GM12878 (cell line): ENCODE data around the gene RBKS. TPM values are rescaled to one million over a fixed set of nuclear protein-coding genes. Genes with fewer than 3 reads are reported as not detected.

Experiments used
- CREM ChIP-seq: IDR thresholded peaks from 2 replicates; pipeline ENCODE4 v1.6.1; 2014; ENCODE audit warnings: antibody characterized with exemption, low read depth
- RCOR1 ChIP-seq: conservative IDR thresholded peaks from 2 replicates; pipeline ENCODE4 v1.6.1; 2012; ENCODE audit warnings: low read depth, low read length, improper control_type of control experiment
- RUNX3 ChIP-seq: IDR thresholded peaks from 2 replicates; pipeline ENCODE4 v1.6.1; 2012; ENCODE audit warnings: low read length, inconsistent platforms
- SMAD1 ChIP-seq: fragments of 450-650 bp; IDR thresholded peaks from 2 replicates; pipeline ENCODE4 v1.6.1; 2018; ENCODE audit warnings: mild to moderate bottlenecking, low read depth; ENCODE audit not compliant: partially characterized antibody
- TCF3 ChIP-seq: IDR thresholded peaks from 2 replicates; pipeline ENCODE4 v1.6.1; 2012; ENCODE audit warnings: low read depth, mild to moderate bottlenecking, low read length, borderline replicate concordance; ENCODE audit not compliant: insufficient read depth
- polyA plus RNA-seq, 11 experiments: library from polyadenylated mRNA; depleted of rRNA in 4 of 11; unstranded in 6 of 11; stranded (reverse) in 5 of 11; fragments of >200 nt; fragmentation: Nextera tagmentation in 4 of 11; fragmentation: Illumina TruSeq in 1 of 11; extraction: Ambion mirVana in 4 of 11; extraction: Trizol in 1 of 11; gene quantifications; 1 replicate in 1 of 11; 2 replicates in 10 of 11; pipeline versions ENCODE4 v1.2.1 to v1.2.3, GENCODE V29; 2011 to 2016; ENCODE audit warnings: inconsistent platforms in 2 of 11, missing spikeins in 2 of 11, low read depth in 1 of 11
- total RNA-seq, 4 experiments: library from RNA; depleted of rRNA in 3 of 4; stranded (reverse); fragments of >200 nt in 3 of 4; fragmentation: Illumina TruSeq in 1 of 4; extraction: Trizol in 1 of 4; gene quantifications; 2 replicates each; pipeline versions ENCODE4 v1.2.1 to v1.2.3, GENCODE V29; 2013 to 2021
- TF ChIP-seq, protein P1 (sequence below): fragments of 450-650 bp; IDR thresholded peaks from 2 replicates; pipeline ENCODE4 v1.6.1; 2017; ENCODE audit warnings: mild to moderate bottlenecking, moderate library complexity
- TF ChIP-seq, protein P2 (sequence below): fragments of 450-650 bp; IDR thresholded peaks from 2 replicates; pipeline ENCODE4 v1.6.1; 2018; ENCODE audit warnings: borderline replicate concordance, mild to moderate bottlenecking; ENCODE audit not compliant: partially characterized antibody

The RBKS gene
- total and polyA plus RNA-seq, 10 of the 15 experiments (the other 5 are each of a cell fraction or from before 2014, with no cell fraction given), result 0.39 to 1.8 (median 1.0) TPM

DNA sequence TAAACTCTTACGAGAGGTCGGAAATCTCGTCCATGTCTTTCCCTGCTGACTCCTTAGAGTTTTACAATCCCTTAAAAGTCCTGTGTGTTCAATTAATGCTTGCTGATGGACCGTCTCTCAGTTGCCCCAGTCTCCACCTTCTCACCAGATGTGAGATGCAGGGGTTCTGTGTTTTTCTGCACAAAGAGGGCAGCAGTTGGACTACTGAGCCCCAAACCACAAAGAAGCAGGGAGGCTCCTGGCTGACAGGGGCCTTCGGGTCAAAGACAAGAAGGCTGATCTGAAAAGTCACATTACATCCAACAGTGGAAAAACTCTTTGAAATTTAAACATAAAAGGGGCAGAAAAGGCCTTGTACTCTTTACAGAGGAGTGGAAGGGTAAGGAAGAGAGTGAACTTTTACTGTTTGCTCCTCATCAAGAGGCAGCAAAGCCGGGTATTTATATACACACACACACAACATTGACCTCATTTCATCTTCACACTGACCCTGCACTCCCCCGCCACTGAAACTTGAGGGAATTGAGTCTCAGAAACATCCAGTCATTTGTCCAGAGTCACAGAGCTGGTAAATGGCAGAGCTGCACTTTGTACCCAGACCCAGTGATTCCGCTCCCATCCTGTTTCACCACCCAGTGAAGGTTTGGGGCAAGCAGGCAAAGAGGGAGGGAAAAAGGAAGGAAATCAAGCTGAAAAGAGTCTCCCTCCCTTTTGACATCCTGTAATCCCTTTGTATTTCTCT lies 94.9 kb downstream of the RBKS start (continued):
- TF ChIP-seq RUNX3 (no peak), SMAD1 (no peak), TCF3 (no peak), RCOR1 (no peak), CREM (no peak)
- TF ChIP-seq, protein P1, sequence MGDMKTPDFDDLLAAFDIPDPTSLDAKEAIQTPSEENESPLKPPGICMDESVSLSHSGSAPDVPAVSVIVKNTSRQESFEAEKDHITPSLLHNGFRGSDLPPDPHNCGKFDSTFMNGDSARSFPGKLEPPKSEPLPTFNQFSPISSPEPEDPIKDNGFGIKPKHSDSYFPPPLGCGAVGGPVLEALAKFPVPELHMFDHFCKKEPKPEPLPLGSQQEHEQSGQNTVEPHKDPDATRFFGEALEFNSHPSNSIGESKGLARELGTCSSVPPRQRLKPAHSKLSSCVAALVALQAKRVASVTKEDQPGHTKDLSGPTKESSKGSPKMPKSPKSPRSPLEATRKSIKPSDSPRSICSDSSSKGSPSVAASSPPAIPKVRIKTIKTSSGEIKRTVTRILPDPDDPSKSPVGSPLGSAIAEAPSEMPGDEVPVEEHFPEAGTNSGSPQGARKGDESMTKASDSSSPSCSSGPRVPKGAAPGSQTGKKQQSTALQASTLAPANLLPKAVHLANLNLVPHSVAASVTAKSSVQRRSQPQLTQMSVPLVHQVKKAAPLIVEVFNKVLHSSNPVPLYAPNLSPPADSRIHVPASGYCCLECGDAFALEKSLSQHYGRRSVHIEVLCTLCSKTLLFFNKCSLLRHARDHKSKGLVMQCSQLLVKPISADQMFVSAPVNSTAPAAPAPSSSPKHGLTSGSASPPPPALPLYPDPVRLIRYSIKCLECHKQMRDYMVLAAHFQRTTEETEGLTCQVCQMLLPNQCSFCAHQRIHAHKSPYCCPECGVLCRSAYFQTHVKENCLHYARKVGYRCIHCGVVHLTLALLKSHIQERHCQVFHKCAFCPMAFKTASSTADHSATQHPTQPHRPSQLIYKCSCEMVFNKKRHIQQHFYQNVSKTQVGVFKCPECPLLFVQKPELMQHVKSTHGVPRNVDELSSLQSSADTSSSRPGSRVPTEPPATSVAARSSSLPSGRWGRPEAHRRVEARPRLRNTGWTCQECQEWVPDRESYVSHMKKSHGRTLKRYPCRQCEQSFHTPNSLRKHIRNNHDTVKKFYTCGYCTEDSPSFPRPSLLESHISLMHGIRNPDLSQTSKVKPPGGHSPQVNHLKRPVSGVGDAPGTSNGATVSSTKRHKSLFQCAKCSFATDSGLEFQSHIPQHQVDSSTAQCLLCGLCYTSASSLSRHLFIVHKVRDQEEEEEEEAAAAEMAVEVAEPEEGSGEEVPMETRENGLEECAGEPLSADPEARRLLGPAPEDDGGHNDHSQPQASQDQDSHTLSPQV, result no peak
- TF ChIP-seq, protein P2, sequence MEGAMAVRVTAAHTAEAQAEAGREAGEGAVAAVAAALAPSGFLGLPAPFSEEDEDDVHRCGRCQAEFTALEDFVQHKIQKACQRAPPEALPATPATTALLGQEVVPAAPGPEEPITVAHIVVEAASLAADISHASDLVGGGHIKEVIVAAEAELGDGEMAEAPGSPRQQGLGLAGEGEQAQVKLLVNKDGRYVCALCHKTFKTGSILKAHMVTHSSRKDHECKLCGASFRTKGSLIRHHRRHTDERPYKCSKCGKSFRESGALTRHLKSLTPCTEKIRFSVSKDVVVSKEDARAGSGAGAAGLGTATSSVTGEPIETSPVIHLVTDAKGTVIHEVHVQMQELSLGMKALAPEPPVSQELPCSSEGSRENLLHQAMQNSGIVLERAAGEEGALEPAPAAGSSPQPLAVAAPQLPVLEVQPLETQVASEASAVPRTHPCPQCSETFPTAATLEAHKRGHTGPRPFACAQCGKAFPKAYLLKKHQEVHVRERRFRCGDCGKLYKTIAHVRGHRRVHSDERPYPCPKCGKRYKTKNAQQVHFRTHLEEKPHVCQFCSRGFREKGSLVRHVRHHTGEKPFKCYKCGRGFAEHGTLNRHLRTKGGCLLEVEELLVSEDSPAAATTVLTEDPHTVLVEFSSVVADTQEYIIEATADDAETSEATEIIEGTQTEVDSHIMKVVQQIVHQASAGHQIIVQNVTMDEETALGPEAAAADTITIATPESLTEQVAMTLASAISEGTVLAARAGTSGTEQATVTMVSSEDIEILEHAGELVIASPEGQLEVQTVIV, result no peak
- TF ChIP-seq, all 136 proteins: peak for 0
